SU-DHL-6 (cell line): ENCODE results near the gene SPARC.

Source experiments
- EZH2phosphoT487 ChIP-seq: fragments of 200-600 bp; sonication (generic), shearing (Covaris generic); conservative IDR thresholded peaks from 2 replicates; pipeline ENCODE4 v1.6.1; 2018; ENCODE audit warnings: mild to moderate bottlenecking, antibody characterized with exemption, low read length, moderate library complexity, mixed read lengths
- TF ChIP-seq, protein P1 (sequence below): fragments of 200-600 bp; sonication (generic); IDR thresholded peaks from one replicate; pipeline ENCODE4 v1.5.1; 2017; ENCODE audit warnings: antibody characterized with exemption, mild to moderate bottlenecking, low read length, moderate library complexity; ENCODE audit not compliant: insufficient read depth, poor library complexity, severe bottlenecking

DNA sequence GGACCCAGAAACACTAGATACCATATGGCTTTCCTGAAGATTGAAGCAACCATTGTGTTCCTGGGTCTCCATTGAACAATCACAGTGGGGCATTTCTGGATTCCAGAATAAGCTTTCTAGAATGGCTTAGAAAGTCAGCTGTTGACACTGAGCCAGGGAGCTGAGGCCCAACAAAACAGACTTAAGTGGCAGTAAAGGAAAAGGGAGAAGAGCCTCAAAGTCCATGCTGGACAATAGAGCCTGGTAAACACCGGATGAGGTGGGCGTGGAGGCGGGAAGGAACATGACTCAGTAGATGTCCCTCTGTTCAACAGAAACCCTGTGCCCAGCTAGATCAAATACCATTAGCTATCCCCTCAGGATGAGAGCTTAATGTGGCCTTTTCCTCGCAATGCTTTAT lies 14.8 kb downstream of the SPARC start:
- TF ChIP-seq, protein P1, sequence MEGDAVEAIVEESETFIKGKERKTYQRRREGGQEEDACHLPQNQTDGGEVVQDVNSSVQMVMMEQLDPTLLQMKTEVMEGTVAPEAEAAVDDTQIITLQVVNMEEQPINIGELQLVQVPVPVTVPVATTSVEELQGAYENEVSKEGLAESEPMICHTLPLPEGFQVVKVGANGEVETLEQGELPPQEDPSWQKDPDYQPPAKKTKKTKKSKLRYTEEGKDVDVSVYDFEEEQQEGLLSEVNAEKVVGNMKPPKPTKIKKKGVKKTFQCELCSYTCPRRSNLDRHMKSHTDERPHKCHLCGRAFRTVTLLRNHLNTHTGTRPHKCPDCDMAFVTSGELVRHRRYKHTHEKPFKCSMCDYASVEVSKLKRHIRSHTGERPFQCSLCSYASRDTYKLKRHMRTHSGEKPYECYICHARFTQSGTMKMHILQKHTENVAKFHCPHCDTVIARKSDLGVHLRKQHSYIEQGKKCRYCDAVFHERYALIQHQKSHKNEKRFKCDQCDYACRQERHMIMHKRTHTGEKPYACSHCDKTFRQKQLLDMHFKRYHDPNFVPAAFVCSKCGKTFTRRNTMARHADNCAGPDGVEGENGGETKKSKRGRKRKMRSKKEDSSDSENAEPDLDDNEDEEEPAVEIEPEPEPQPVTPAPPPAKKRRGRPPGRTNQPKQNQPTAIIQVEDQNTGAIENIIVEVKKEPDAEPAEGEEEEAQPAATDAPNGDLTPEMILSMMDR = no peak
- TF ChIP-seq EZH2phosphoT487 = no peak
